HepG2 (cell line): ENCODE measurements around the gene ZSCAN31. TPM values are rescaled to one million over a fixed set of nuclear protein-coding genes. Genes with fewer than 3 reads are reported as not detected.

Experiments
- polyA plus RNA-seq, 8 experiments: library from polyadenylated mRNA; depleted of rRNA in 3 of 8; stranded (reverse) in 7 of 8; unstranded in 1 of 8; fragments of >200 nt; fragmentation: Illumina TruSeq in 4 of 8; extraction: Trizol in 4 of 8; gene quantifications; 2 replicates each; pipeline versions ENCODE4 v1.2.1 to v1.2.3, GENCODE V29; 2011 to 2016; ENCODE audit warnings: low read depth in 4 of 8, missing spikeins in 1 of 8, mixed read lengths in 1 of 8; ENCODE audit not compliant: insufficient read depth in 1 of 8
- small RNA-seq, 3 experiments: library from RNA; depleted of rRNA; stranded (forward); fragments of <200 nt; gene quantifications; one replicate each; pipeline ENCODE3, GENCODE V24; 2012; ENCODE audit warnings: low read depth in 2 of 3, low replicate concordance in 1 of 3; ENCODE audit not compliant: insufficient read length in 3 of 3, insufficient read depth in 2 of 3
- total RNA-seq, 5 experiments: library from RNA; depleted of rRNA; stranded (reverse); fragments of >200 nt; fragmentation: Illumina TruSeq; extraction: Trizol; gene quantifications; 2 replicates each; pipeline ENCODE4 v1.2.3, GENCODE V29; 2016; ENCODE audit warnings: low read depth in 1 of 5

ZSCAN31 gene
- total and polyA plus RNA-seq, 2 of the 13 experiments (the other 11 are each of a cell fraction or from before 2014, with no cell fraction given), result 5.3 to 6.2 TPM

Small RNA genes within 50 kb of the gene (small RNA-seq; reads per million reads assigned to genes)
- gene AL021997.1 (0 reads per million in 3 experiments), gene AL021997.2 (0 reads per million in 3 experiments)

Other genes starting within 250 kb of the ZSCAN31 start
- gene ZSCAN16, start 211.5 kb downstream of the ZSCAN31 start, total RNA-seq (2016; rRNA removed; fragmentation: Illumina TruSeq; extraction: Trizol), result 12.7 and 13.4 TPM in 2 replicates
- 5.7 and 6.7 TPM in 2 replicates for gene ZSCAN16, start 211.5 kb downstream of the ZSCAN31 start, polyA plus RNA-seq (2011; rRNA removed)
- gene ZKSCAN8, start 194.3 kb downstream of the ZSCAN31 start, total RNA-seq (2016; rRNA removed; fragmentation: Illumina TruSeq; extraction: Trizol), result 20.9 and 36.1 TPM in 2 replicates
- gene ZKSCAN8, start 194.3 kb downstream of the ZSCAN31 start, polyA plus RNA-seq (2011; rRNA removed), result 10.8 and 12.4 TPM in 2 replicates
- 17.2 and 17.8 TPM in 2 replicates for gene ZSCAN9, start 110.9 kb downstream of the ZSCAN31 start, total RNA-seq (2016; rRNA removed; fragmentation: Illumina TruSeq; extraction: Trizol)
- 14.6 and 16.3 TPM in 2 replicates for gene ZSCAN9, start 110.9 kb downstream of the ZSCAN31 start, polyA plus RNA-seq (2011; rRNA removed)
- 7.8 and 10.2 TPM in 2 replicates for gene ZKSCAN4, start 83.9 kb downstream of the ZSCAN31 start, total RNA-seq (2016; rRNA removed; fragmentation: Illumina TruSeq; extraction: Trizol)
- gene ZKSCAN4, start 83.9 kb downstream of the ZSCAN31 start, polyA plus RNA-seq (2011; rRNA removed), result 2.9 and 3.4 TPM in 2 replicates
- gene NKAPL, start 76.9 kb downstream of the ZSCAN31 start, total RNA-seq (2016; rRNA removed; fragmentation: Illumina TruSeq; extraction: Trizol), result not detected in 2 replicates
- gene NKAPL, start 76.9 kb downstream of the ZSCAN31 start, polyA plus RNA-seq (2011; rRNA removed), result not detected in 2 replicates
- 15.6 and 18.5 TPM in 2 replicates for gene ZSCAN26, start 69.0 kb downstream of the ZSCAN31 start, total RNA-seq (2016; rRNA removed; fragmentation: Illumina TruSeq; extraction: Trizol)
- gene ZSCAN26, start 69.0 kb downstream of the ZSCAN31 start, polyA plus RNA-seq (2011; rRNA removed), result 12.0 and 13.4 TPM in 2 replicates
- 6.9 and 8.5 TPM in 2 replicates for gene PGBD1, start 54.6 kb downstream of the ZSCAN31 start, total RNA-seq (2016; rRNA removed; fragmentation: Illumina TruSeq; extraction: Trizol)
- gene PGBD1, start 54.6 kb downstream of the ZSCAN31 start, polyA plus RNA-seq (2011; rRNA removed), result 3.6 and 4.3 TPM in 2 replicates
- 7.4 and 8.1 TPM in 2 replicates for gene ZKSCAN3, start 13.8 kb upstream of the ZSCAN31 start, total RNA-seq (2016; rRNA removed; fragmentation: Illumina TruSeq; extraction: Trizol)
- gene ZKSCAN3, start 13.8 kb upstream of the ZSCAN31 start, polyA plus RNA-seq (2011; rRNA removed), result 3.3 and 3.6 TPM in 2 replicates
- gene ZSCAN12, start 63.6 kb upstream of the ZSCAN31 start, total RNA-seq (2016; rRNA removed; fragmentation: Illumina TruSeq; extraction: Trizol), result 8.9 and 9.8 TPM in 2 replicates
- 2.6 and 2.8 TPM in 2 replicates for gene ZSCAN12, start 63.6 kb upstream of the ZSCAN31 start, polyA plus RNA-seq (2011; rRNA removed)
- 0.91 and 1.2 TPM in 2 replicates for gene ZSCAN23, start 107.3 kb upstream of the ZSCAN31 start, total RNA-seq (2016; rRNA removed; fragmentation: Illumina TruSeq; extraction: Trizol)
- gene ZSCAN23, start 107.3 kb upstream of the ZSCAN31 start, polyA plus RNA-seq (2011; rRNA removed), result 0.29 and 0.35 TPM in 2 replicates
- gene GPX6, start 179.6 kb upstream of the ZSCAN31 start, total RNA-seq (2016; rRNA removed; fragmentation: Illumina TruSeq; extraction: Trizol), result not detected in 2 replicates
- gene GPX6, start 179.6 kb upstream of the ZSCAN31 start, polyA plus RNA-seq (2011; rRNA removed), result not detected in 2 replicates
- gene GPX5, start 189.7 kb upstream of the ZSCAN31 start, total RNA-seq (2016; rRNA removed; fragmentation: Illumina TruSeq; extraction: Trizol), result not detected in 2 replicates
- not detected in 2 replicates for gene GPX5, start 189.7 kb upstream of the ZSCAN31 start, polyA plus RNA-seq (2011; rRNA removed)